K562 (cell line): ENCODE measurements around the gene LZTR1. TPM values are rescaled to one million over a fixed set of nuclear protein-coding genes. Genes with fewer than 3 reads are reported as not detected.

Experiments used
- CBX5 ChIP-seq: IDR thresholded peaks from 2 replicates; pipeline ENCODE4 v1.6.1; 2014; ENCODE audit warnings: low read depth, borderline replicate concordance
- CHD4 ChIP-seq: fragments of 200-600 bp; sonication (generic); IDR thresholded peaks from 3 replicates; pipeline ENCODE4 v1.6.1; 2012; ENCODE audit warnings: low read depth, mild to moderate bottlenecking, mixed read lengths, low read length, inconsistent platforms; ENCODE audit not compliant: insufficient read depth, insufficient replicate concordance, poor library complexity, severe bottlenecking
- DIDO1 ChIP-seq: fragments of 450-650 bp; IDR thresholded peaks from 2 replicates; pipeline ENCODE4 v1.6.1; 2016; ENCODE audit warnings: low read depth, missing biosample characterization, missing genetic modification characterization
- FOXP1 ChIP-seq: sonication (generic); formaldehyde crosslinking; IDR thresholded peaks from 2 replicates; pipeline ENCODE4 v1.8.0; 2022; ENCODE audit warnings: mild to moderate bottlenecking, missing genetic modification reagents
- MECOM ChIP-seq: fragments of 250-450 bp; sonication (Bioruptor Pico); IDR thresholded peaks from 2 replicates; pipeline ENCODE4 v1.8.0; 2022; ENCODE audit warnings: inconsistent platforms
- NCOA1 ChIP-seq: fragments of 450-650 bp; IDR thresholded peaks from 2 replicates; pipeline ENCODE4 v1.6.1; 2016; ENCODE audit warnings: low read depth
- POLR2AphosphoS5 ChIP-seq: IDR thresholded peaks from 2 replicates; pipeline ENCODE4 v1.6.1; 2011; ENCODE audit warnings: mild to moderate bottlenecking, low read depth, low read length, moderate library complexity; ENCODE audit not compliant: control insufficient read depth, insufficient read depth
- SMAD4 ChIP-seq: fragments of 250-450 bp; sonication (Bioruptor Pico); conservative IDR thresholded peaks from 2 replicates; pipeline ENCODE4 v1.8.0; 2021; ENCODE audit warnings: inconsistent platforms, mild to moderate bottlenecking, moderate library complexity
- ZFP36 ChIP-seq: fragments of 150-350 bp; IDR thresholded peaks from 2 replicates; pipeline ENCODE4 v1.6.1; 2018; ENCODE audit warnings: low read length, low read depth; ENCODE audit not compliant: partially characterized antibody
- polyA plus RNA-seq, 8 experiments: library from polyadenylated mRNA; depleted of rRNA in 4 of 8; stranded (reverse) in 5 of 8; unstranded in 3 of 8; fragments of >200 nt; fragmentation: Nextera tagmentation in 2 of 8; fragmentation: Illumina TruSeq in 1 of 8; extraction: Ambion mirVana in 2 of 8; extraction: Trizol in 1 of 8; gene quantifications; 2 replicates each; pipeline versions ENCODE4 v1.2.1 to v1.2.3, GENCODE V29; 2011 to 2014; ENCODE audit warnings: inconsistent platforms in 1 of 8, missing spikeins in 1 of 8
- total RNA-seq, 7 experiments: library from RNA; depleted of rRNA in 6 of 7; stranded (reverse); fragments of >200 nt in 6 of 7; fragmentation: Illumina TruSeq in 2 of 7; extraction: Trizol in 2 of 7; gene quantifications; 2 replicates each; pipeline versions ENCODE4 v1.2.1 to v1.2.3, GENCODE V29; 2011 to 2021; ENCODE audit warnings: low replicate concordance in 1 of 7
- TF ChIP-seq, protein P1 (sequence below), 2 experiments: fragments of 200-800 bp in 1 of 2; sonication (Bioruptor generic) in 1 of 2; sonication (generic) in 1 of 2; formaldehyde crosslinking in 1 of 2; IDR thresholded peaks in 1 of 2; conservative IDR thresholded peaks in 1 of 2; 2 replicates each; pipeline versions ENCODE4 v1.5.0 to v1.6.1; 2016 to 2020; ENCODE audit warnings: missing compliant biosample characterization in 1 of 2, missing genetic modification characterization in 1 of 2, missing genetic modification reagents in 1 of 2
- TF ChIP-seq, protein P2 (sequence below): fragments of 250-450 bp; sonication (Bioruptor Pico); IDR thresholded peaks from 2 replicates; pipeline ENCODE4 v1.9.0; 2021; ENCODE audit warnings: mild to moderate bottlenecking
- TF ChIP-seq, protein P3 (sequence below): sonication (generic); formaldehyde crosslinking; IDR thresholded peaks from 2 replicates; pipeline ENCODE4 v1.9.0; 2022; ENCODE audit warnings: mild to moderate bottlenecking, missing genetic modification reagents
- TF ChIP-seq, protein P4 (sequence below): sonication (generic); formaldehyde crosslinking; IDR thresholded peaks from 2 replicates; pipeline ENCODE4 v1.8.1; 2023; ENCODE audit warnings: mild to moderate bottlenecking, missing genetic modification reagents, moderate library complexity
- TF ChIP-seq, protein P5 (sequence below): sonication (generic); formaldehyde crosslinking; IDR thresholded peaks from 2 replicates; pipeline ENCODE4 v1.8.0; 2022; ENCODE audit warnings: missing genetic modification reagents, mild to moderate bottlenecking, borderline replicate concordance

LZTR1 gene
- total and polyA plus RNA-seq, 9 of the 15 experiments (the other 6 are each of a cell fraction or from before 2014, with no cell fraction given): 2.2 to 135 (median 63.0) TPM

DNA sequence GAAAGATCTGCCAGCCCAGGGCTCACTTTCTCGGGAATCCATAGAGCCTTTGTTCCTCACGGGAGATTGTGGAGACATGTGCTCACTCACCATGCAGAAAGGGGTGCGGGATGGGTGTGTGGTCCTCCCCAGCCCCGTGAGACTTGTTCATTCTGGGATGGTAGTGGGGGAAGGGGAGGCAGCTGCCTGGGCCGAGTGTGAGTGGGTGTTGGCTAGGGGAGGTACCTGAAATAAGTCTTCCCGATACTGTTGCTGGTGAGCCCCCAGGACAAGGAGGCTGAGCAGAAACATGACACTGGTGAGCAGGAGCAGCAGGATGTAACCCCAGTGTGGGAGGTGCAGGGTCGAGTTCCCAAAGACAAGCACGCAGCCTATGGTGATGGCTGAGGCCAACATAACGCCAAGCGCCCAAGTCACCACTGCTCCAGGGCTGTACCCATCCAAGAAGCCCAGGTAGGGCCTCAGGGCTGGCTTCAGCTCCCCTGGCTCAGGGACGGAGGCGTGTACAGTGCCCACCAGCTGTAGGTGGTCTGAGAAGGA lies 47.5 kb downstream of the LZTR1 start (continued):
- TF ChIP-seq, protein P1, sequence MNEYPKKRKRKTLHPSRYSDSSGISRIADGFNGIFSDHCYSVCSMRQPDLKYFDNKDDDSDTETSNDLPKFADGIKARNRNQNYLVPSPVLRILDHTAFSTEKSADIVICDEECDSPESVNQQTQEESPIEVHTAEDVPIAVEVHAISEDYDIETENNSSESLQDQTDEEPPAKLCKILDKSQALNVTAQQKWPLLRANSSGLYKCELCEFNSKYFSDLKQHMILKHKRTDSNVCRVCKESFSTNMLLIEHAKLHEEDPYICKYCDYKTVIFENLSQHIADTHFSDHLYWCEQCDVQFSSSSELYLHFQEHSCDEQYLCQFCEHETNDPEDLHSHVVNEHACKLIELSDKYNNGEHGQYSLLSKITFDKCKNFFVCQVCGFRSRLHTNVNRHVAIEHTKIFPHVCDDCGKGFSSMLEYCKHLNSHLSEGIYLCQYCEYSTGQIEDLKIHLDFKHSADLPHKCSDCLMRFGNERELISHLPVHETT (CRISPR knock-in tag; conservative IDR thresholded peaks at IDR 0.05 in 1 of 2, IDR thresholded peaks at IDR 0.05 in 1 of 2): no peak
- TF ChIP-seq MECOM (CRISPR knock-in tag) (no peak), NCOA1 (no peak), DIDO1 (tag) (no peak), ZFP36 (peak; percentile 61), CBX5 (no peak), FOXP1 (CRISPR knock-in tag) (0 out of 2 replicates have a peak, but pooled peaks have one; percentile 8), CHD4 (no peak), POLR2AphosphoS5 (no peak), SMAD4 (CRISPR knock-in tag) (no peak)
- TF ChIP-seq, protein P2, sequence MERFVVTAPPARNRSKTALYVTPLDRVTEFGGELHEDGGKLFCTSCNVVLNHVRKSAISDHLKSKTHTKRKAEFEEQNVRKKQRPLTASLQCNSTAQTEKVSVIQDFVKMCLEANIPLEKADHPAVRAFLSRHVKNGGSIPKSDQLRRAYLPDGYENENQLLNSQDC: no peak
- TF ChIP-seq, protein P3, sequence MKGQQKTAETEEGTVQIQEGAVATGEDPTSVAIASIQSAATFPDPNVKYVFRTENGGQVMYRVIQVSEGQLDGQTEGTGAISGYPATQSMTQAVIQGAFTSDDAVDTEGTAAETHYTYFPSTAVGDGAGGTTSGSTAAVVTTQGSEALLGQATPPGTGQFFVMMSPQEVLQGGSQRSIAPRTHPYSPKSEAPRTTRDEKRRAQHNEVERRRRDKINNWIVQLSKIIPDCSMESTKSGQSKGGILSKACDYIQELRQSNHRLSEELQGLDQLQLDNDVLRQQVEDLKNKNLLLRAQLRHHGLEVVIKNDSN (CRISPR knock-in tag): peak; percentile 18; the same call in 1 of the 2 replicates
- TF ChIP-seq, protein P4, sequence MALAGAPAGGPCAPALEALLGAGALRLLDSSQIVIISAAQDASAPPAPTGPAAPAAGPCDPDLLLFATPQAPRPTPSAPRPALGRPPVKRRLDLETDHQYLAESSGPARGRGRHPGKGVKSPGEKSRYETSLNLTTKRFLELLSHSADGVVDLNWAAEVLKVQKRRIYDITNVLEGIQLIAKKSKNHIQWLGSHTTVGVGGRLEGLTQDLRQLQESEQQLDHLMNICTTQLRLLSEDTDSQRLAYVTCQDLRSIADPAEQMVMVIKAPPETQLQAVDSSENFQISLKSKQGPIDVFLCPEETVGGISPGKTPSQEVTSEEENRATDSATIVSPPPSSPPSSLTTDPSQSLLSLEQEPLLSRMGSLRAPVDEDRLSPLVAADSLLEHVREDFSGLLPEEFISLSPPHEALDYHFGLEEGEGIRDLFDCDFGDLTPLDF: no peak
- TF ChIP-seq, protein P5, sequence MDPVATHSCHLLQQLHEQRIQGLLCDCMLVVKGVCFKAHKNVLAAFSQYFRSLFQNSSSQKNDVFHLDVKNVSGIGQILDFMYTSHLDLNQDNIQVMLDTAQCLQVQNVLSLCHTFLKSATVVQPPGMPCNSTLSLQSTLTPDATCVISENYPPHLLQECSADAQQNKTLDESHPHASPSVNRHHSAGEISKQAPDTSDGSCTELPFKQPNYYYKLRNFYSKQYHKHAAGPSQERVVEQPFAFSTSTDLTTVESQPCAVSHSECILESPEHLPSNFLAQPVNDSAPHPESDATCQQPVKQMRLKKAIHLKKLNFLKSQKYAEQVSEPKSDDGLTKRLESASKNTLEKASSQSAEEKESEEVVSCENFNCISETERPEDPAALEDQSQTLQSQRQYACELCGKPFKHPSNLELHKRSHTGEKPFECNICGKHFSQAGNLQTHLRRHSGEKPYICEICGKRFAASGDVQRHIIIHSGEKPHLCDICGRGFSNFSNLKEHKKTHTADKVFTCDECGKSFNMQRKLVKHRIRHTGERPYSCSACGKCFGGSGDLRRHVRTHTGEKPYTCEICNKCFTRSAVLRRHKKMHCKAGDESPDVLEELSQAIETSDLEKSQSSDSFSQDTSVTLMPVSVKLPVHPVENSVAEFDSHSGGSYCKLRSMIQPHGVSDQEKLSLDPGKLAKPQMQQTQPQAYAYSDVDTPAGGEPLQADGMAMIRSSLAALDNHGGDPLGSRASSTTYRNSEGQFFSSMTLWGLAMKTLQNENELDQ (CRISPR knock-in tag): no peak
